HCT116 (cell line): ENCODE measurements around the gene SPSB4. TPM values are rescaled to one million over a fixed set of nuclear protein-coding genes. Genes with fewer than 3 reads are reported as not detected.
A peak's percentile ranks its signal among the peaks of the same experiment; 100 is the strongest.

Experiments
- ATAC-seq: fragments of 200-7000 bp; cut with Tn5 transposase; 2 replicates; pipeline ENCODE4 v1.9.1; 2020; ENCODE audit warnings: mild to moderate bottlenecking, moderate library complexity
- BruUV-seq: library from RNA; stranded (reverse); fragments of 400-500 nt; replicated peaks from 2 replicates; lab custom pipeline; 2021; lab: Mats Ljungman, UMichigan
- CTCF ChIA-PET: fragments of 300-600 bp; sonication (Branson Sonifier 250); formaldehyde crosslinking; loops from one replicate; lab custom pipeline; 2021; ENCODE audit warnings: antibody characterized with exemption; lab: Charles Lee
- POLR2A ChIA-PET: fragments of 300-600, 350-600 bp; sonication (Branson Sonifier 250); formaldehyde crosslinking; loops from one replicate; lab custom pipeline; 2021; ENCODE audit warnings: antibody characterized with exemption; lab: Charles Lee
- RAD21 ChIA-PET, 2 experiments: fragments of 300-600 bp; sonication (Branson Sonifier 250); formaldehyde crosslinking; loops; one replicate each; lab custom pipeline; 2023; ENCODE audit warnings: low total read pairs in 2 of 2; ENCODE audit not compliant: uncharacterized antibody in 2 of 2, unreplicated experiment in 2 of 2, low non-redundant PET in 1 of 2; lab: Charles Lee
- DNase-seq: peaks from one replicate; pipeline ENCODE4 v3.0.0-alpha.2; 2010; ENCODE audit warnings: low read depth, low spot score
- H2AFZ ChIP-seq: fragments of 200-600 bp; shearing (Covaris generic), sonication (generic); 2 replicates; pipeline ENCODE4 v1.6.1; 2017; ENCODE audit warnings: low read depth, mixed run types, mixed read lengths, antibody characterized with exemption, low read length; ENCODE audit not compliant: poor library complexity, severe bottlenecking
- H3K27ac ChIP-seq: 2 replicates; pipeline ENCODE4 v1.5.1; 2012; ENCODE audit warnings: low read depth, low read length
- H3K27me3 ChIP-seq: fragments of 200-600 bp; sonication (generic); 2 replicates; pipeline ENCODE4 v1.6.1; 2016; ENCODE audit warnings: mixed run types, low read length, mixed read lengths; ENCODE audit not compliant: insufficient read depth
- H3K36me3 ChIP-seq, 2 experiments: fragments of 200-500 bp in 1 of 2; fragments of 200-600 bp in 1 of 2; sonication (Bioruptor generic) in 1 of 2; sonication (generic) in 1 of 2; 2 replicates each; pipeline versions ENCODE4 v1.5.1 to v1.6.1; 2014 to 2016; ENCODE audit warnings: low read length in 2 of 2, inconsistent platforms in 1 of 2, mixed read lengths in 1 of 2, mixed run types in 1 of 2; ENCODE audit not compliant: insufficient read depth in 2 of 2, control insufficient read depth in 1 of 2
- H3K4me1 ChIP-seq, 2 experiments: fragments of 200-600 bp in 1 of 2; sonication (generic) in 1 of 2; 2 replicates each; pipeline versions ENCODE4 v1.5.1 to v1.6.1; 2012 to 2017; ENCODE audit warnings: low read length in 2 of 2, inconsistent platforms in 1 of 2, mild to moderate bottlenecking in 1 of 2, mixed read lengths in 1 of 2, mixed run types in 1 of 2, moderate library complexity in 1 of 2; ENCODE audit not compliant: insufficient read depth in 2 of 2, control insufficient read depth in 1 of 2
- H3K4me2 ChIP-seq: fragments of 200-600 bp; sonication (generic); 2 replicates; pipeline ENCODE4 v1.6.1; 2017; ENCODE audit warnings: mixed run types, low read length, mixed read lengths
- H3K4me3 ChIP-seq, 2 experiments: fragments of 200-600 bp in 1 of 2; sonication (generic) in 1 of 2; replicated peaks in 1 of 2; 2 replicates each; pipeline ENCODE4 v1.5.1; 2011 to 2016; ENCODE audit warnings: low read length in 2 of 2, control low read depth in 1 of 2, low read depth in 1 of 2, mild to moderate bottlenecking in 1 of 2, mixed read lengths in 1 of 2, mixed run types in 1 of 2
- H3K79me2 ChIP-seq: fragments of 200-600 bp; sonication (generic); 2 replicates; pipeline ENCODE4 v1.6.1; 2017; ENCODE audit warnings: mild to moderate bottlenecking, mixed run types, low read length, moderate library complexity, mixed read lengths; ENCODE audit not compliant: insufficient read depth
- H3K9ac ChIP-seq: fragments of 200-600 bp; sonication (generic); 2 replicates; pipeline ENCODE4 v1.6.1; 2016; ENCODE audit warnings: low read length, mixed read lengths
- H3K9me2 ChIP-seq: fragments of 200-600 bp; sonication (generic), shearing (Covaris generic); 2 replicates; pipeline ENCODE4 v1.6.1; 2017; ENCODE audit warnings: mixed run types, mild to moderate bottlenecking, moderate library complexity; ENCODE audit not compliant: insufficient read depth
- H3K9me3 ChIP-seq, 2 experiments: fragments of 200-500 bp in 1 of 2; fragments of 200-600 bp in 1 of 2; sonication (Bioruptor generic) in 1 of 2; sonication (generic) in 1 of 2; 2 replicates each; pipeline ENCODE4 v1.6.1; 2014 to 2017; ENCODE audit warnings: low read length in 2 of 2, mixed read lengths in 2 of 2, inconsistent platforms in 1 of 2, low read depth in 1 of 2, mild to moderate bottlenecking in 1 of 2, mixed run types in 1 of 2, moderate library complexity in 1 of 2; ENCODE audit not compliant: control insufficient read depth in 1 of 2, insufficient read depth in 1 of 2
- H4K20me1 ChIP-seq: fragments of 200-600 bp; sonication (generic), shearing (Covaris generic); 2 replicates; pipeline ENCODE4 v1.6.1; 2017; ENCODE audit warnings: mixed run types, mild to moderate bottlenecking, moderate library complexity; ENCODE audit not compliant: insufficient read depth
- ATF3 ChIP-seq: IDR thresholded peaks from 2 replicates; pipeline ENCODE4 v1.6.1; 2012
- CEBPB ChIP-seq: IDR thresholded peaks from 2 replicates; pipeline ENCODE4 v1.6.1; 2012; ENCODE audit warnings: low read depth
- CTCF ChIP-seq, 3 experiments: fragments of 200-600 bp in 1 of 3; sonication (generic) in 1 of 3; IDR thresholded peaks in 2 of 3; conservative IDR thresholded peaks in 1 of 3; 2 replicates each; pipeline ENCODE4 v1.5.1; 2012 to 2017; ENCODE audit warnings: low read depth in 2 of 3, low read length in 2 of 3, antibody characterized with exemption in 1 of 3, borderline replicate concordance in 1 of 3, control low read depth in 1 of 3, mild to moderate bottlenecking in 1 of 3, mixed read lengths in 1 of 3, mixed run types in 1 of 3, moderate library complexity in 1 of 3; ENCODE audit not compliant: insufficient read depth in 1 of 3
- EGR1 ChIP-seq: IDR thresholded peaks from 2 replicates; pipeline ENCODE4 v1.6.1; 2012; ENCODE audit warnings: low read depth
- ELF1 ChIP-seq: IDR thresholded peaks from 2 replicates; pipeline ENCODE4 v1.6.1; 2012; ENCODE audit warnings: low read depth, borderline replicate concordance
- EZH2 ChIP-seq: fragments of 200-600 bp; sonication (generic); IDR thresholded peaks from 2 replicates; pipeline ENCODE4 v1.6.1; 2017; ENCODE audit warnings: antibody characterized with exemption, mixed run types
- EZH2phosphoT487 ChIP-seq: fragments of 200-600 bp; IDR thresholded peaks from 2 replicates; pipeline ENCODE4 v1.6.1; 2018; ENCODE audit warnings: antibody characterized with exemption, borderline replicate concordance
- FOSL1 ChIP-seq: IDR thresholded peaks from 2 replicates; pipeline ENCODE4 v1.6.1; 2012; ENCODE audit warnings: low read depth
- MAX ChIP-seq: IDR thresholded peaks from 2 replicates; pipeline ENCODE4 v1.6.1; 2012
- POLR2AphosphoS5 ChIP-seq: IDR thresholded peaks from 2 replicates; pipeline ENCODE4 v1.6.1; 2011; ENCODE audit warnings: mild to moderate bottlenecking, low read depth, low read length, moderate library complexity
- SIN3A ChIP-seq: IDR thresholded peaks from 2 replicates; pipeline ENCODE4 v1.6.1; 2012; ENCODE audit warnings: low read depth
- SP1 ChIP-seq: IDR thresholded peaks from 2 replicates; pipeline ENCODE4 v1.6.1; 2012; ENCODE audit warnings: low read depth
- SRF ChIP-seq: IDR thresholded peaks from 2 replicates; pipeline ENCODE4 v1.6.1; 2012; ENCODE audit warnings: low read depth
- TCF7L2 ChIP-seq: IDR thresholded peaks from 2 replicates; pipeline ENCODE4 v1.7.0; 2011; ENCODE audit warnings: borderline replicate concordance, inconsistent platforms; ENCODE audit not compliant: insufficient read depth, insufficient read length; ENCODE audit errors: extremely low read depth
- intact Hi-C: fragments of 100-400 bp; cut with micrococcal nuclease; formaldehyde crosslinking; loops from 2 replicates; pipeline ENCODE4 v1.10.0; 2022
- total RNA-seq: library from RNA; stranded (reverse); gene quantifications from one replicate; pipeline ENCODE4 v1.2.1, GENCODE V29; 2021; ENCODE audit not compliant: unreplicated experiment

SPSB4 gene
- total RNA-seq, 1 experiment from 2014 or later = 0.57 TPM

- no peaks in the 10 kb centered on the region for H3K9me3 ChIP-seq
- H3K9me2 ChIP-seq = no peaks in the 10 kb centered on the region
- POLR2A ChIA-PET = no interaction called here
- RAD21 ChIA-PET = no interaction called here
- no peak overlapping the region for H2AFZ ChIP-seq
- no peak overlapping the region for H3K27ac ChIP-seq
- no peak overlapping the region for H3K4me2 ChIP-seq
- peaks cover 0 to 5% of the 10 kb centered on the region in 2 experiments; a peak in 1 of 4 replicates for H3K4me1 ChIP-seq
- DNase-seq (no peak), ATAC-seq (0 out of 2 replicates have a peak, but pooled peaks have one; percentile 17)
- no peak overlapping the region for H3K4me3 ChIP-seq
- CTCF ChIA-PET = no interaction called here
- H3K79me2 ChIP-seq = no peaks in the 10 kb centered on the region
- no peaks in the 10 kb centered on the region for H4K20me1 ChIP-seq
- no TSS peak for BruUV-seq
- no peaks in the 10 kb centered on the region for H3K36me3 ChIP-seq
- H3K9ac ChIP-seq = no peak overlapping the region
- 0 out of 2 replicates have a peak, but pooled peaks cover 5% of the 10 kb centered on the region for H3K27me3 ChIP-seq
- intact Hi-C loops = no loop called here
- TF ChIP-seq EGR1 (0 out of 2 replicates have a peak, but pooled peaks have one; percentile 38), SRF (no peak)
Measured at GRCh38 chr3:141056751-141057171, 5.6 kb downstream of the SPSB4 start.

GRCh38 chr3:141057436-141057835 is 6.3 kb downstream of the SPSB4 start:
- H2AFZ ChIP-seq = no peak overlapping the region
- H3K9me2 ChIP-seq = no peaks in the 10 kb centered on the region
- ChIA-PET CTCF (no interaction called here), POLR2A (no interaction called here), RAD21 (no interaction called here)
- H3K9me3 ChIP-seq = no peaks in the 10 kb centered on the region
- ATAC-seq (no peak), DNase-seq (no peak)
- H4K20me1 ChIP-seq = no peaks in the 10 kb centered on the region
- H3K9ac ChIP-seq = no peak overlapping the region
- no TSS peak for BruUV-seq
- H3K27ac ChIP-seq = no peak overlapping the region
- 0 out of 2 replicates have a peak, but pooled peaks cover 5% of the 10 kb centered on the region for H3K27me3 ChIP-seq
- peaks cover 0 to 5% of the 10 kb centered on the region in 2 experiments; a peak in 1 of 4 replicates for H3K4me1 ChIP-seq
- H3K79me2 ChIP-seq = no peaks in the 10 kb centered on the region
- intact Hi-C loops = no loop called here
- no peaks in the 10 kb centered on the region for H3K36me3 ChIP-seq
- no peak overlapping the region for H3K4me2 ChIP-seq
- no peak for TF ChIP-seq CTCF (IDR thresholded peaks at IDR 0.05 in 2 of 3, conservative IDR thresholded peaks at IDR 0.05 in 1 of 3; ENCODE audit: borderline replicate concordance in 1 of 3, insufficient read depth in 1 of 3, low read depth in 2 of 3, low read length in 2 of 3)
- no peak for TF ChIP-seq EZH2
- TF ChIP-seq SP1 = no peak
- no peak for TF ChIP-seq TCF7L2
- no peak for TF ChIP-seq CEBPB
- TF ChIP-seq EGR1 = no peak
- TF ChIP-seq FOSL1 = no peak
- no peak for TF ChIP-seq SRF
- TF ChIP-seq POLR2AphosphoS5 = no peak
- no peak for TF ChIP-seq ATF3
- TF ChIP-seq ELF1 = no peak
- TF ChIP-seq SIN3A = no peak
- no peak for TF ChIP-seq EZH2phosphoT487
- TF ChIP-seq MAX = no peak
- no peak overlapping the region for H3K4me3 ChIP-seq
